Choroid plexus epithelial cell (primary cell): ENCODE results near the gene HYAL1.

ENCODE experiments used
- DNase-seq: peaks from one replicate; pipeline ENCODE4 v3.0.0-alpha.2; 2010; ENCODE audit warnings: low read depth
- H3K4me3 ChIP-seq: 2 replicates; pipeline ENCODE4 v1.5.1; 2011; ENCODE audit warnings: low read depth, mild to moderate bottlenecking, control low read depth, low read length, moderate library complexity
- CTCF ChIP-seq: conservative IDR thresholded peaks from 2 replicates; pipeline ENCODE4 v1.5.1; 2011; ENCODE audit warnings: low read depth, mild to moderate bottlenecking, control low read depth, inconsistent platforms, low read length, moderate library complexity

The HYAL1 gene

GRCh38 chr3:50271314-50271936 is 31.9 kb downstream of the HYAL1 start:
- H3K4me3 ChIP-seq: no peak overlapping the region
- no peak for TF ChIP-seq CTCF
- no peak for DNase-seq

GRCh38 chr3:50270422-50271224 is 32.8 kb downstream of the HYAL1 start:
- DNase-seq: no peak
- no peak overlapping the region for H3K4me3 ChIP-seq
- no peak for TF ChIP-seq CTCF

GRCh38 chr3:50269977-50270413 is 33.4 kb downstream of the HYAL1 start:
- no peak for TF ChIP-seq CTCF
- H3K4me3 ChIP-seq: no peak overlapping the region
- DNase-seq: peak; percentile 18

GRCh38 chr3:50269460-50269859 is 33.9 kb downstream of the HYAL1 start:
- no peak overlapping the region for H3K4me3 ChIP-seq
- TF ChIP-seq CTCF: no peak
- no peak for DNase-seq

GRCh38 chr3:50268703-50269451 is 34.5 kb downstream of the HYAL1 start, which contains the start of gene SEMA3B:
Gene SEMA3B, plus strand, starts transcription at chr3:50269147. Its CDS starts 94 bp downstream, at chr3:50269241.
- TF ChIP-seq CTCF: no peak
- no peak for DNase-seq
- no peak within 1 kb of the TSS for H3K4me3 ChIP-seq

GRCh38 chr3:50268276-50268675 is 35.1 kb downstream of the HYAL1 start:
- DNase-seq: no peak
- no peak for TF ChIP-seq CTCF
- H3K4me3 ChIP-seq: no peak overlapping the region
